Fibroblast of lung (primary cell): Measurements from ENCODE around the gene TCP11. TPM values are rescaled to one million over a fixed set of nuclear protein-coding genes. Genes with fewer than 3 reads are reported as not detected.
"Not testable (repeated sequence)": the region's sequence is repeated elsewhere in the genome, so short reads cannot be mapped to it uniquely, and the experiment has no call there.

Experiments used
- DNase-seq, 2 donors: peaks; one replicate each; pipeline versions ENCODE4 v3.0.0 to v3.0.0-alpha.2; 2010; ENCODE audit warnings: low read depth in 2 of 2
- H2AFZ ChIP-seq: 2 replicates; pipeline ENCODE4 v1.5.1; 2012; ENCODE audit warnings: low read length, control low read depth, inconsistent platforms
- H3K27ac ChIP-seq: 2 replicates; pipeline ENCODE4 v1.5.1; 2011; ENCODE audit warnings: low read length, control low read depth; ENCODE audit not compliant: insufficient read depth
- H3K27me3 ChIP-seq: 2 replicates; pipeline ENCODE4 v1.5.1; 2011; ENCODE audit warnings: mild to moderate bottlenecking, low read length; ENCODE audit not compliant: control insufficient read depth, insufficient read depth
- H3K36me3 ChIP-seq: 2 replicates; pipeline ENCODE4 v1.5.1; 2011; ENCODE audit warnings: low read length; ENCODE audit not compliant: control insufficient read depth, insufficient read depth
- H3K4me1 ChIP-seq: 2 replicates; pipeline ENCODE4 v1.5.1; 2011; ENCODE audit warnings: low read length; ENCODE audit not compliant: control insufficient read depth, insufficient read depth; ENCODE audit errors: extremely low read depth
- H3K4me2 ChIP-seq: 2 replicates; pipeline ENCODE4 v1.5.1; 2011; ENCODE audit warnings: low read length, control low read depth; ENCODE audit not compliant: insufficient read depth; ENCODE audit errors: extremely low read depth
- H3K4me3 ChIP-seq, 4 experiments: fragments of 200-600 bp in 1 of 4; sonication (generic) in 1 of 4; replicated peaks in 1 of 4; 2 replicates each; pipeline ENCODE4 v1.5.1; 2011 to 2016; ENCODE audit warnings: low read length in 4 of 4, low read depth in 3 of 4, mild to moderate bottlenecking in 3 of 4, control low read depth in 2 of 4, inconsistent platforms in 1 of 4, mixed read lengths in 1 of 4; ENCODE audit not compliant: insufficient read depth in 1 of 4; ENCODE audit errors: control extremely low read depth in 1 of 4
- H3K79me2 ChIP-seq: 2 replicates; pipeline ENCODE4 v1.5.1; 2012; ENCODE audit warnings: mild to moderate bottlenecking, low read length, inconsistent platforms; ENCODE audit not compliant: control insufficient read depth, insufficient read depth
- H3K9ac ChIP-seq: 2 replicates; pipeline ENCODE4 v1.5.1; 2011; ENCODE audit warnings: mild to moderate bottlenecking, low read length, control low read depth; ENCODE audit not compliant: insufficient read depth
- H3K9me3 ChIP-seq: 2 replicates; pipeline ENCODE4 v1.5.1; 2012; ENCODE audit warnings: low read depth, low read length; ENCODE audit not compliant: control insufficient read depth, insufficient read depth
- H4K20me1 ChIP-seq: 2 replicates; pipeline ENCODE4 v1.5.1; 2011; ENCODE audit warnings: low read length; ENCODE audit not compliant: control insufficient read depth, insufficient read depth; ENCODE audit errors: extremely low read depth
- EZH2 ChIP-seq: IDR thresholded peaks from 2 replicates; pipeline ENCODE4 v1.5.1; 2012; ENCODE audit warnings: low read length, control low read depth, mild to moderate bottlenecking; ENCODE audit errors: missing control alignments
- polyA plus RNA-seq, 2 donors: library from polyadenylated mRNA; depleted of rRNA in 1 of 2; stranded (reverse) in 1 of 2; unstranded in 1 of 2; fragments of >200 nt; gene quantifications; 2 replicates each; pipeline ENCODE4 v1.2.1, GENCODE V29; 2011 to 2012; ENCODE audit warnings: missing spikeins in 1 of 2
- total RNA-seq: library from RNA; depleted of rRNA; stranded (reverse); fragments of >200 nt; gene quantifications from 2 replicates; pipeline ENCODE4 v1.2.1, GENCODE V29; 2014
- TF ChIP-seq, protein P1 (sequence below), 2 donors: IDR thresholded peaks in 1 of 2; conservative IDR thresholded peaks in 1 of 2; 1 replicate in 1 of 2; 2 replicates in 1 of 2; pipeline ENCODE4 v1.5.1; 2011 to 2012; ENCODE audit warnings: low read length in 2 of 2, control low read depth in 1 of 2, inconsistent platforms in 1 of 2, low read depth in 1 of 2, mild to moderate bottlenecking in 1 of 2

The TCP11 gene
- total and polyA plus RNA-seq, 2 donors (not counting 1 experiment from before 2014, with no cell fraction given) = 0.17 to 0.24 TPM

DNA sequence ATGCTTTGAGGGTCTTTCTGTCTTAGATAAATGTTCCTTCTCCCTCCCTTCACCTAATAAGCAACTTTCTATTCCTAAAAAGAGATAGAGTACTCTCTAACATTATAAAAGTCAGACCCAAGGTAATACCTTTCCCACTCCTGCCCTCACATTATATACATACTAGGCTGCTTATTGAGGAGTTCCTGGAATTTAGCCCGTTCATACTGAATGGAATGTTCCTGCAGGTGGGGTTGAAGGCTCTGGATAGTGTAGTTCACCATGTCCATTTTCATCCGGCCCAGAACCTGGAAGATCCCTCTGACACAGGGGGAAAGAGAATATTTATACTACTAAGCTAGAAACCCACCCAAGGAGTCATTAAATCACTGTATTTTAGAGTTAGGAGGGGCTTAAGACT lies 20.4 kb downstream of the TCP11 start:
- Histone ChIP-seq H3K4me2 (no peak overlapping the region), H2AFZ (no peak overlapping the region)
- no peak for DNase-seq

DNA sequence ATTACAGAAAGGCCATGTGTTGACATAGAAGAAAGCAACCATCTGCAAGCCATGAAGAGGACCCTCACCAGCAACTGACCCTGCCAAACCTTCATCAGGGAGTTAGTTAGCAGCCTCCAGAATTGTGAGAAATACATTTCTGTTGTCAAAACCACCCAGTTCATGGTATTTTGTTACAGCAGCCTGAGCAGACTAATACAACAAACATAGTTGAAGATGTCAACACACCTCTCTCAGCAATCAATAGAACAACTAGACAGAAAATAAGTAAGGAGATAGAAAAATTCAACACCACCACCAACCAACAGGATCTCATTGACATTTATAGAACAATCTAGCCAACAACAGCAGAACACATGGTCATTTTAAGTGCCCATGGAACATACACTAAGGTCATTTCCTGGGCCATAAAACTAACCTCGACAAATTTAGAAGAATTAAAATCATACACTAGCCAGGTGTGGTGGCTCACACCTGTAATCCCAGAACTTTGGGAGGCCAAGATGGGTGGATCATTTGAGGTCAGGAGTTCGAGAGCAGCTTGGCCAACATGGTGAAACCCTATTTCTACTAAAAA lies 32.7 kb downstream of the TCP11 start:
- H3K79me2 ChIP-seq = no peaks in the 10 kb centered on the region
- H3K36me3 ChIP-seq = no peaks in the 10 kb centered on the region
- H4K20me1 ChIP-seq = no peaks in the 10 kb centered on the region
- no peak for DNase-seq
- no peak overlapping the region for H2AFZ ChIP-seq
- H3K9ac ChIP-seq = no peak overlapping the region
- H3K4me1 ChIP-seq = no peaks in the 10 kb centered on the region
- H3K27me3 ChIP-seq = no peaks in the 10 kb centered on the region
- H3K4me3 ChIP-seq = no peak overlapping the region
- no peak overlapping the region for H3K4me2 ChIP-seq
- no peak overlapping the region for H3K27ac ChIP-seq
- H3K9me3 ChIP-seq = no peaks in the 10 kb centered on the region
- no peak for TF ChIP-seq EZH2
- TF ChIP-seq, protein P1, sequence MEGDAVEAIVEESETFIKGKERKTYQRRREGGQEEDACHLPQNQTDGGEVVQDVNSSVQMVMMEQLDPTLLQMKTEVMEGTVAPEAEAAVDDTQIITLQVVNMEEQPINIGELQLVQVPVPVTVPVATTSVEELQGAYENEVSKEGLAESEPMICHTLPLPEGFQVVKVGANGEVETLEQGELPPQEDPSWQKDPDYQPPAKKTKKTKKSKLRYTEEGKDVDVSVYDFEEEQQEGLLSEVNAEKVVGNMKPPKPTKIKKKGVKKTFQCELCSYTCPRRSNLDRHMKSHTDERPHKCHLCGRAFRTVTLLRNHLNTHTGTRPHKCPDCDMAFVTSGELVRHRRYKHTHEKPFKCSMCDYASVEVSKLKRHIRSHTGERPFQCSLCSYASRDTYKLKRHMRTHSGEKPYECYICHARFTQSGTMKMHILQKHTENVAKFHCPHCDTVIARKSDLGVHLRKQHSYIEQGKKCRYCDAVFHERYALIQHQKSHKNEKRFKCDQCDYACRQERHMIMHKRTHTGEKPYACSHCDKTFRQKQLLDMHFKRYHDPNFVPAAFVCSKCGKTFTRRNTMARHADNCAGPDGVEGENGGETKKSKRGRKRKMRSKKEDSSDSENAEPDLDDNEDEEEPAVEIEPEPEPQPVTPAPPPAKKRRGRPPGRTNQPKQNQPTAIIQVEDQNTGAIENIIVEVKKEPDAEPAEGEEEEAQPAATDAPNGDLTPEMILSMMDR (conservative IDR thresholded peaks at IDR 0.05 in 1 of 2, IDR thresholded peaks at IDR 0.05 in 1 of 2; ENCODE audit: low read depth in 1 of 2, low read length in 2 of 2) = no peak

More for the DNA sequence above, 20.4 kb downstream of the TCP11 start:
- H4K20me1 ChIP-seq = no peaks in the 10 kb centered on the region
- H3K36me3 ChIP-seq = no peaks in the 10 kb centered on the region
- no peak overlapping the region for H3K27ac ChIP-seq
- no peaks in the 10 kb centered on the region for H3K4me1 ChIP-seq
- no peaks in the 10 kb centered on the region for H3K79me2 ChIP-seq
- no peak overlapping the region for H3K4me3 ChIP-seq
- TF ChIP-seq, protein P1 (conservative IDR thresholded peaks at IDR 0.05 in 1 of 2, IDR thresholded peaks at IDR 0.05 in 1 of 2; ENCODE audit: low read depth in 1 of 2, low read length in 2 of 2) = no peak
- TF ChIP-seq EZH2 = no peak
- H3K9me3 ChIP-seq = no peaks in the 10 kb centered on the region
- no peaks in the 10 kb centered on the region for H3K27me3 ChIP-seq
- no peak overlapping the region for H3K9ac ChIP-seq

- H3K4me3 ChIP-seq = not testable (repeated sequence)
Measured at GRCh38 chr6:35107761-35108160, 33.4 kb downstream of the TCP11 start.

GRCh38 chr6:35107208-35107607 lies 33.9 kb downstream of the TCP11 start:
- not testable (repeated sequence) for H3K4me2 ChIP-seq, H3K9me3 ChIP-seq, H4K20me1 ChIP-seq, H3K27ac ChIP-seq, H3K4me3 ChIP-seq, H3K36me3 ChIP-seq, DNase-seq, H3K9ac ChIP-seq, H3K79me2 ChIP-seq, H3K27me3 ChIP-seq, H2AFZ ChIP-seq, H3K4me1 ChIP-seq

More at GRCh38 chr6:35107761-35108160, 33.4 kb downstream of the TCP11 start:
- H3K27me3 ChIP-seq, H3K36me3 ChIP-seq, DNase-seq, H2AFZ ChIP-seq, H4K20me1 ChIP-seq, H3K9me3 ChIP-seq, H3K79me2 ChIP-seq, H3K4me1 ChIP-seq, H3K27ac ChIP-seq, H3K9ac ChIP-seq, H3K4me2 ChIP-seq: not testable (repeated sequence)

GRCh38 chr6:35106061-35106460 lies 35.1 kb downstream of the TCP11 start:
- H3K4me2 ChIP-seq, H3K4me3 ChIP-seq, H3K27me3 ChIP-seq, DNase-seq, H3K9ac ChIP-seq, H2AFZ ChIP-seq, H3K27ac ChIP-seq, H3K79me2 ChIP-seq, H3K36me3 ChIP-seq, H3K4me1 ChIP-seq, H3K9me3 ChIP-seq, H4K20me1 ChIP-seq: not testable (repeated sequence)
